Keratinocyte (primary cell): Measurements from ENCODE around the gene RELB. TPM values are rescaled to one million over a fixed set of nuclear protein-coding genes. Genes with fewer than 3 reads are reported as not detected.

Experiments
- DNase-seq: peaks from one replicate; pipeline ENCODE4 v3.0.0-alpha.2; 2011; ENCODE audit warnings: low read depth, missing footprints, low spot score
- FAIRE-seq: peaks from 2 replicates; lab custom pipeline; 2011; peaks lifted over from hg19 to GRCh38; lab: Jason Lieb, UNC
- H2AFZ ChIP-seq: 2 replicates; pipeline ENCODE4 v1.6.0; 2012; ENCODE audit warnings: low read length, control low read depth, inconsistent platforms; ENCODE audit not compliant: control insufficient read depth
- H3K27ac ChIP-seq: 2 replicates; pipeline ENCODE4 v1.5.1; 2011; ENCODE audit warnings: low read length; ENCODE audit not compliant: control insufficient read depth, insufficient read depth
- H3K27me3 ChIP-seq: 3 replicates; pipeline ENCODE4 v1.6.0; 2011; ENCODE audit warnings: low read length; ENCODE audit not compliant: control insufficient read depth, insufficient read depth; ENCODE audit errors: extremely low read depth
- H3K36me3 ChIP-seq, 2 experiments: 2 replicates in 1 of 2; 3 replicates in 1 of 2; pipeline ENCODE4 v1.5.1; 2011; ENCODE audit warnings: low read length in 2 of 2, mild to moderate bottlenecking in 1 of 2; ENCODE audit not compliant: control insufficient read depth in 2 of 2, insufficient read depth in 2 of 2; ENCODE audit errors: extremely low read depth in 1 of 2
- H3K4me1 ChIP-seq: 3 replicates; pipeline ENCODE4 v1.5.1; 2011; ENCODE audit warnings: low read length; ENCODE audit not compliant: control insufficient read depth, insufficient read depth; ENCODE audit errors: extremely low read depth
- H3K4me2 ChIP-seq: 3 replicates; pipeline ENCODE4 v1.6.0; 2011; ENCODE audit warnings: low read depth, low read length; ENCODE audit not compliant: control insufficient read depth, insufficient read depth; ENCODE audit errors: extremely low read depth
- H3K4me3 ChIP-seq, 3 experiments: fragments of 200-600 bp in 1 of 3; sonication (generic) in 1 of 3; 2 replicates in 2 of 3; 3 replicates in 1 of 3; pipeline ENCODE4 v1.5.1; 2011 to 2016; ENCODE audit warnings: low read length in 3 of 3, mild to moderate bottlenecking in 3 of 3, control low read depth in 2 of 3, inconsistent platforms in 1 of 3, low read depth in 1 of 3, mixed read lengths in 1 of 3, mixed run types in 1 of 3, moderate library complexity in 1 of 3; ENCODE audit not compliant: control insufficient read depth in 2 of 3, insufficient read depth in 2 of 3; ENCODE audit errors: extremely low read depth in 1 of 3
- H3K79me2 ChIP-seq: 2 replicates; pipeline ENCODE4 v1.6.0; 2012; ENCODE audit warnings: low read length; ENCODE audit not compliant: control insufficient read depth, insufficient read depth
- H3K9ac ChIP-seq: 3 replicates; pipeline ENCODE4 v1.6.0; 2011; ENCODE audit warnings: low read length; ENCODE audit not compliant: control insufficient read depth, insufficient read depth; ENCODE audit errors: extremely low read depth
- H3K9me1 ChIP-seq: 3 replicates; pipeline ENCODE4 v1.6.0; 2011; ENCODE audit warnings: low read length; ENCODE audit not compliant: control insufficient read depth, insufficient read depth; ENCODE audit errors: extremely low read depth
- H3K9me3 ChIP-seq: 2 replicates; pipeline ENCODE4 v1.5.1; 2012; ENCODE audit warnings: low read depth, low read length; ENCODE audit not compliant: control insufficient read depth
- H4K20me1 ChIP-seq: 3 replicates; pipeline ENCODE4 v1.6.0; 2011; ENCODE audit warnings: low read length; ENCODE audit not compliant: control insufficient read depth, insufficient read depth; ENCODE audit errors: extremely low read depth
- EZH2 ChIP-seq: IDR thresholded peaks from one replicate; pipeline ENCODE4 v1.6.1; 2012; ENCODE audit warnings: inconsistent platforms, mild to moderate bottlenecking, low read length, moderate library complexity
- dilution Hi-C: fragments of 300-500 bp; cut with MboI; formaldehyde crosslinking; loops from one replicate; pipeline ENCODE4 v1.7.0; 2020; ENCODE audit warnings: low sequenced_read_pairs; ENCODE audit not compliant: extremely low pct_ligation_motif_present
- polyA plus RNA-seq, 5 experiments: library from polyadenylated mRNA; depleted of rRNA in 3 of 5; stranded (reverse) in 3 of 5; stranded (forward) in 1 of 5; unstranded in 1 of 5; fragments of >200 nt; gene quantifications; 1 replicate in 1 of 5; 2 replicates in 3 of 5; 3 replicates in 1 of 5; pipeline versions ENCODE4 v1.2.1 to v1.2.3, GENCODE V29; 2011 to 2012; ENCODE audit warnings: missing spikeins in 2 of 5, low read depth in 1 of 5, low replicate concordance in 1 of 5
- TF ChIP-seq, protein P1 (sequence below), 3 experiments: IDR thresholded peaks in 1 of 3; conservative IDR thresholded peaks in 1 of 3; optimal IDR thresholded peaks in 1 of 3; 2 replicates in 2 of 3; 3 replicates in 1 of 3; pipeline versions ENCODE3 to v1.5.1; 2011; ENCODE audit warnings: low read length in 3 of 3, mild to moderate bottlenecking in 3 of 3, moderate library complexity in 2 of 3, control low read depth in 1 of 3, inconsistent platforms in 1 of 3; ENCODE audit not compliant: insufficient read depth in 2 of 3; ENCODE audit errors: extremely low read depth in 1 of 3

The RELB gene
- polyA plus RNA-seq, 1 donor (not counting 4 experiments of a cell fraction or from before 2014, with no cell fraction given) = 3.6 TPM

DNA sequence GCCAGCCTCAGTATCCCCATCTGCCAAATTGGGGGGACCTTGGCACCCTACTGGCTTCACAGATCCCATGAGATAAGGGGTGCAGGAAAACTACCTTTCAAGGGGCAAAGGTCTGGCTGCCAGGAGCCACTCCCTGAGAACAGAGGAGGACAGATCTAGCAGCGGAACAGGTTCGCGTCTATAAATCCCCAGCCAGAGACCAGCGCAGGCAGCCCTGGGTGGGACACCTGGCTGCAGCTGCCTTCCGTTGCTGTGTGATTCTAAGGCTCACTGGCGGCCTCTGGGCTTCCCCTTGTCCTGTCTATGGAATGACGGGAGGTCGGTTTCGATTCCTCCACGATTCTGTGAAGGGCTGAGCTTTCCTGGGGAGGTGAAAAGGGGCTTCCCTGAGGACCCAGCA lies 7.3 kb downstream of the RELB start:
- H3K9me3 ChIP-seq = no peaks in the 10 kb centered on the region
- no peak overlapping the region for H3K4me2 ChIP-seq
- no peak overlapping the region for H3K27ac ChIP-seq
- H3K27me3 ChIP-seq = no peaks in the 10 kb centered on the region
- no peaks in the 10 kb centered on the region for H3K4me1 ChIP-seq
- H2AFZ ChIP-seq = no peak overlapping the region
- no peak overlapping the region for H3K9ac ChIP-seq
- H3K36me3 ChIP-seq = peaks cover 2 to 3% of the 10 kb centered on the region in 2 experiments
- FAIRE-seq = no peak
- H3K79me2 ChIP-seq = no peaks in the 10 kb centered on the region
- H3K4me3 ChIP-seq = no peak overlapping the region
- no peaks in the 10 kb centered on the region for H3K9me1 ChIP-seq
- DNase-seq = no peak
- H4K20me1 ChIP-seq = no peaks in the 10 kb centered on the region
- TF ChIP-seq, protein P1, sequence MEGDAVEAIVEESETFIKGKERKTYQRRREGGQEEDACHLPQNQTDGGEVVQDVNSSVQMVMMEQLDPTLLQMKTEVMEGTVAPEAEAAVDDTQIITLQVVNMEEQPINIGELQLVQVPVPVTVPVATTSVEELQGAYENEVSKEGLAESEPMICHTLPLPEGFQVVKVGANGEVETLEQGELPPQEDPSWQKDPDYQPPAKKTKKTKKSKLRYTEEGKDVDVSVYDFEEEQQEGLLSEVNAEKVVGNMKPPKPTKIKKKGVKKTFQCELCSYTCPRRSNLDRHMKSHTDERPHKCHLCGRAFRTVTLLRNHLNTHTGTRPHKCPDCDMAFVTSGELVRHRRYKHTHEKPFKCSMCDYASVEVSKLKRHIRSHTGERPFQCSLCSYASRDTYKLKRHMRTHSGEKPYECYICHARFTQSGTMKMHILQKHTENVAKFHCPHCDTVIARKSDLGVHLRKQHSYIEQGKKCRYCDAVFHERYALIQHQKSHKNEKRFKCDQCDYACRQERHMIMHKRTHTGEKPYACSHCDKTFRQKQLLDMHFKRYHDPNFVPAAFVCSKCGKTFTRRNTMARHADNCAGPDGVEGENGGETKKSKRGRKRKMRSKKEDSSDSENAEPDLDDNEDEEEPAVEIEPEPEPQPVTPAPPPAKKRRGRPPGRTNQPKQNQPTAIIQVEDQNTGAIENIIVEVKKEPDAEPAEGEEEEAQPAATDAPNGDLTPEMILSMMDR (optimal IDR thresholded peaks at IDR 0.05 in 1 of 3, IDR thresholded peaks at IDR 0.05 in 1 of 3, conservative IDR thresholded peaks at IDR 0.05 in 1 of 3; ENCODE audit: extremely low read depth in 1 of 3, insufficient read depth in 2 of 3, low read length in 3 of 3) = no peak
- TF ChIP-seq EZH2 = no peak
- dilution Hi-C loops = no loop called here

DNA sequence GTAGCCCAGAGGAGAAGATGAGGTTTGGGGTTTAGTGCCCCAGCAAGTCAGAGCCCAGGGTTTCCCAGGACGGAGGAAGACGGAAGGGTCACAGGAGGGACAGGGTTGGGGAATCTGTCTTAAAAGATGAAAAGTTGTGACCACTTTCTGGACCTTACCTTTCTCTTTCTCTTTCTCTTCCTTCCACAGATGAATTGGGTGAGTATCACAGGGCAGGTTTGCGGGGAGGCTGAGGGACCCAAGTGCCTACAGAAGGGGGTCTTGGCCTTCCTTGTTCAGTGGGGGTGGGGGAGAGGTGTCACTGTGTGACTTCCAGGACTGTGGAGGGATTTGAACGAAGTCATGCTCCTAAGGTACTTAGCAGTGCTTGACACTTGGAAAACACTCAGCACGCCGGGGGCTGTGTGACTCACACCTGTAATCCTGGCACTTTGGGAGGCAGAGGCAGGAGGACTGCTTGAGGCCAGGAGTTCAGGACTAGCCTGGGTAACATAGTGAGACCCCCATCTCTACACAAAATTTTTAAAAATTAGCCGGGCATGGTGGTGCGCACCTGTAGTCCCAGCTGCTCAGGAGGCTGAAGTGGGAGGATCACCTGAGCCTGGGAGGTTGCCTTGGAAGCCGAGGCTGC lies 8.5 kb downstream of the RELB start:
- Histone ChIP-seq H3K36me3 (peaks cover 3 to 4% of the 10 kb centered on the region in 2 experiments), H3K4me1 (no peaks in the 10 kb centered on the region), H3K27me3 (no peaks in the 10 kb centered on the region), H3K9ac (no peak overlapping the region), H3K4me3 (no peak overlapping the region), H3K79me2 (no peaks in the 10 kb centered on the region), H3K27ac (no peak overlapping the region), H4K20me1 (no peaks in the 10 kb centered on the region), H3K9me3 (no peaks in the 10 kb centered on the region), H3K4me2 (no peak overlapping the region), H3K9me1 (no peaks in the 10 kb centered on the region), H2AFZ (no peak overlapping the region)
- dilution Hi-C loops = no loop called here
- no peak for DNase-seq
- TF ChIP-seq EZH2 = no peak
- TF ChIP-seq, protein P1 (optimal IDR thresholded peaks at IDR 0.05 in 1 of 3, IDR thresholded peaks at IDR 0.05 in 1 of 3, conservative IDR thresholded peaks at IDR 0.05 in 1 of 3; ENCODE audit: extremely low read depth in 1 of 3, insufficient read depth in 2 of 3, low read length in 3 of 3) = no peak
- no peak for FAIRE-seq
